A549 (cell line): Measurements from ENCODE around the gene SGSM1.

Source experiments
- ATOH8 ChIP-seq: fragments of 250-450 bp; sonication (Bioruptor Pico); IDR thresholded peaks from 2 replicates; pipeline ENCODE4 v1.5.0; 2020; ENCODE audit warnings: low read depth, mild to moderate bottlenecking, moderate library complexity
- CHD2 ChIP-seq: fragments of 150-350 bp; IDR thresholded peaks from 2 replicates; pipeline ENCODE4 v1.6.1; 2014; ENCODE audit warnings: low read length; ENCODE audit not compliant: partially characterized antibody
- CTCF ChIP-seq: fragments of >200 bp; sonication (Bioruptor Twin); formaldehyde crosslinking; IDR thresholded peaks from 3 replicates; pipeline ENCODE4 v1.5.1; 2016
- EP300 ChIP-seq, 2 experiments: fragments of >200 bp; sonication (Bioruptor Twin); formaldehyde crosslinking; IDR thresholded peaks; 2 replicates in 1 of 2; 3 replicates in 1 of 2; pipeline ENCODE4 v1.6.1; 2016 to 2017
- KDM1A ChIP-seq: fragments of 200-600 bp; sonication (generic); IDR thresholded peaks from 2 replicates; pipeline ENCODE4 v1.6.1; 2016; ENCODE audit warnings: low read depth, mild to moderate bottlenecking
- MAFK ChIP-seq: fragments of 450-650 bp; IDR thresholded peaks from 2 replicates; pipeline ENCODE4 v1.6.1; 2014; ENCODE audit not compliant: partially characterized antibody
- NR3C1 ChIP-seq: fragments of >200 bp; sonication (Bioruptor Twin); formaldehyde crosslinking; IDR thresholded peaks from 3 replicates; pipeline ENCODE4 v1.6.1; 2017
- PHF8 ChIP-seq: fragments of 200-600 bp; sonication (generic); IDR thresholded peaks from 2 replicates; pipeline ENCODE4 v1.6.1; 2016; ENCODE audit warnings: low read depth, mild to moderate bottlenecking, antibody characterized with exemption, moderate library complexity, borderline replicate concordance
- POLR2A ChIP-seq: IDR thresholded peaks from 2 replicates; pipeline ENCODE4 v1.6.1; 2012; ENCODE audit warnings: mild to moderate bottlenecking, low read length
- RFX5 ChIP-seq: fragments of 450-650 bp; IDR thresholded peaks from 2 replicates; pipeline ENCODE4 v1.7.1; 2014; ENCODE audit warnings: antibody characterized with exemption, mild to moderate bottlenecking, moderate library complexity
- SREBF2 ChIP-seq: fragments of 450-650 bp; IDR thresholded peaks from 2 replicates; pipeline ENCODE4 v1.6.1; 2014; ENCODE audit warnings: mild to moderate bottlenecking, moderate library complexity
- ZSCAN20 ChIP-seq: fragments of 250-450 bp; sonication (Bioruptor Pico); IDR thresholded peaks from 2 replicates; pipeline ENCODE4 v1.8.0; 2022; ENCODE audit warnings: mild to moderate bottlenecking, moderate library complexity
- TF ChIP-seq, protein P1 (sequence below): fragments of 450-650 bp; IDR thresholded peaks from 2 replicates; pipeline ENCODE4 v1.6.1; 2014; ENCODE audit warnings: antibody characterized with exemption
- TF ChIP-seq, protein P2 (sequence below): IDR thresholded peaks from 2 replicates; pipeline ENCODE4 v1.6.1; 2012; ENCODE audit warnings: low read depth, borderline replicate concordance

GRCh38 chr22:24855794-24856193, 49.8 kb downstream of the SGSM1 start:
- TF ChIP-seq CTCF (no peak), ZSCAN20 (CRISPR knock-in tag) (no peak), MAFK (no peak), EP300 (IDR thresholded peaks at IDR 0.05) (no peak), ATOH8 (no peak), POLR2A (no peak), PHF8 (no peak), SREBF2 (no peak), RFX5 (no peak), KDM1A (no peak), NR3C1 (no peak), CHD2 (no peak)
- TF ChIP-seq, protein P1, sequence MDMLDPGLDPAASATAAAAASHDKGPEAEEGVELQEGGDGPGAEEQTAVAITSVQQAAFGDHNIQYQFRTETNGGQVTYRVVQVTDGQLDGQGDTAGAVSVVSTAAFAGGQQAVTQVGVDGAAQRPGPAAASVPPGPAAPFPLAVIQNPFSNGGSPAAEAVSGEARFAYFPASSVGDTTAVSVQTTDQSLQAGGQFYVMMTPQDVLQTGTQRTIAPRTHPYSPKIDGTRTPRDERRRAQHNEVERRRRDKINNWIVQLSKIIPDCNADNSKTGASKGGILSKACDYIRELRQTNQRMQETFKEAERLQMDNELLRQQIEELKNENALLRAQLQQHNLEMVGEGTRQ, result no peak
- TF ChIP-seq, protein P2, sequence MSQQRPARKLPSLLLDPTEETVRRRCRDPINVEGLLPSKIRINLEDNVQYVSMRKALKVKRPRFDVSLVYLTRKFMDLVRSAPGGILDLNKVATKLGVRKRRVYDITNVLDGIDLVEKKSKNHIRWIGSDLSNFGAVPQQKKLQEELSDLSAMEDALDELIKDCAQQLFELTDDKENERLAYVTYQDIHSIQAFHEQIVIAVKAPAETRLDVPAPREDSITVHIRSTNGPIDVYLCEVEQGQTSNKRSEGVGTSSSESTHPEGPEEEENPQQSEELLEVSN, result no peak
